ENCODE measurements around the gene FNDC3A. TPM values are rescaled to one million over a fixed set of nuclear protein-coding genes. Genes with fewer than 3 reads are reported as not detected.

Gene FNDC3A
- total RNA-seq, 1 donor from 2014 or later, result 12.8 TPM

GRCh38 chr13:49220856-49221589 lies 245.3 kb downstream of the FNDC3A start:
- ATAC-seq, result peak; percentile 4

- no peak for ATAC-seq
Observed at GRCh38 chr13:49221590-49221965, 245.9 kb downstream of the FNDC3A start.

- ATAC-seq, result peak; percentile 33
Observed at GRCh38 chr13:49225223-49226042, 249.7 kb downstream of the FNDC3A start.

- no peak for ATAC-seq
Observed at GRCh38 chr13:49226613-49227012, 250.9 kb downstream of the FNDC3A start.

- ATAC-seq, result no peak
Observed at GRCh38 chr13:49234741-49235140, 259.0 kb downstream of the FNDC3A start.

GRCh38 chr13:49235856-49236431 lies 260.2 kb downstream of the FNDC3A start:
- no peak for ATAC-seq

- ATAC-seq, result no peak
Observed at GRCh38 chr13:49238621-49239020, 262.9 kb downstream of the FNDC3A start.

- ATAC-seq, result peak; percentile 53
Observed at GRCh38 chr13:49240017-49240416, 264.3 kb downstream of the FNDC3A start.

- ATAC-seq, result no peak
Observed at GRCh38 chr13:49241296-49241695, 265.6 kb downstream of the FNDC3A start.

- no peak for ATAC-seq
Observed at GRCh38 chr13:49245101-49245500, 269.4 kb downstream of the FNDC3A start.

- ATAC-seq, result peak; percentile 64
Observed at GRCh38 chr13:49246850-49247642, 271.3 kb downstream of the FNDC3A start.

- peak; percentile 97 for ATAC-seq
Observed at GRCh38 chr13:49247643-49248621, 272.2 kb downstream of the FNDC3A start, which contains the start of gene CDADC1. CDADC1 (plus strand) TSS chr13:49247925; CDS start chr13:49248038, 113 bp downstream.

GRCh38 chr13:49248622-49249002 lies 272.9 kb downstream of the FNDC3A start:
- ATAC-seq, result peak; percentile 20

- no peak for ATAC-seq
Observed at GRCh38 chr13:49251326-49251725, 275.6 kb downstream of the FNDC3A start.

GRCh38 chr13:49253310-49253709 lies 277.6 kb downstream of the FNDC3A start:
- ATAC-seq, result no peak

- ATAC-seq, result no peak
Observed at GRCh38 chr13:49254007-49254406, 278.3 kb downstream of the FNDC3A start.

- no peak for ATAC-seq
Observed at GRCh38 chr13:49256841-49257240, 281.1 kb downstream of the FNDC3A start.

GRCh38 chr13:49258089-49258796 lies 282.5 kb downstream of the FNDC3A start:
- ATAC-seq, result no peak

Data from esophagus mucosa (tissue), 1 donor.